Neutrophil (primary cell): ENCODE data around the gene THBS2.
"Not testable (repeated sequence)": the region's sequence is repeated elsewhere in the genome, so short reads cannot be mapped to it uniquely, and the experiment has no call there.

Source experiments
- H3K27ac ChIP-seq: fragments of 200-600 bp; sonication (generic); 2 replicates; pipeline ENCODE4 v1.5.1; 2016; ENCODE audit warnings: mild to moderate bottlenecking, moderate library complexity
- H3K27me3 ChIP-seq: fragments of 200-600 bp; sonication (generic); 2 replicates; pipeline ENCODE4 v1.6.0; 2016; ENCODE audit warnings: mild to moderate bottlenecking
- H3K36me3 ChIP-seq: fragments of 200-600 bp; sonication (generic); 2 replicates; pipeline ENCODE4 v1.5.1; 2017
- H3K4me1 ChIP-seq, 2 experiments: fragments of 200-600 bp in 1 of 2; sonication (generic) in 1 of 2; 1 replicate in 1 of 2; 2 replicates in 1 of 2; pipeline versions ENCODE4 v1.5.1 to v1.6.1; 2013 to 2016; ENCODE audit warnings: low read depth in 1 of 2, low read length in 1 of 2, mild to moderate bottlenecking in 1 of 2, moderate library complexity in 1 of 2; ENCODE audit not compliant: control insufficient read depth in 1 of 2, insufficient read depth in 1 of 2
- H3K4me3 ChIP-seq, 2 experiments: fragments of 200-600 bp in 1 of 2; sonication (generic) in 1 of 2; 1 replicate in 1 of 2; 2 replicates in 1 of 2; pipeline ENCODE4 v1.5.1; 2013 to 2016; ENCODE audit warnings: low read depth in 1 of 2, low read length in 1 of 2, mild to moderate bottlenecking in 1 of 2, moderate library complexity in 1 of 2
- H3K9me3 ChIP-seq: fragments of 200-600 bp; sonication (generic); 2 replicates; pipeline ENCODE4 v1.5.1; 2016
- TF ChIP-seq, protein P1 (sequence below): fragments of 200-600 bp; sonication (generic); IDR thresholded peaks from 2 replicates; pipeline ENCODE4 v1.5.1; 2016; ENCODE audit warnings: antibody characterized with exemption

The THBS2 gene

DNA sequence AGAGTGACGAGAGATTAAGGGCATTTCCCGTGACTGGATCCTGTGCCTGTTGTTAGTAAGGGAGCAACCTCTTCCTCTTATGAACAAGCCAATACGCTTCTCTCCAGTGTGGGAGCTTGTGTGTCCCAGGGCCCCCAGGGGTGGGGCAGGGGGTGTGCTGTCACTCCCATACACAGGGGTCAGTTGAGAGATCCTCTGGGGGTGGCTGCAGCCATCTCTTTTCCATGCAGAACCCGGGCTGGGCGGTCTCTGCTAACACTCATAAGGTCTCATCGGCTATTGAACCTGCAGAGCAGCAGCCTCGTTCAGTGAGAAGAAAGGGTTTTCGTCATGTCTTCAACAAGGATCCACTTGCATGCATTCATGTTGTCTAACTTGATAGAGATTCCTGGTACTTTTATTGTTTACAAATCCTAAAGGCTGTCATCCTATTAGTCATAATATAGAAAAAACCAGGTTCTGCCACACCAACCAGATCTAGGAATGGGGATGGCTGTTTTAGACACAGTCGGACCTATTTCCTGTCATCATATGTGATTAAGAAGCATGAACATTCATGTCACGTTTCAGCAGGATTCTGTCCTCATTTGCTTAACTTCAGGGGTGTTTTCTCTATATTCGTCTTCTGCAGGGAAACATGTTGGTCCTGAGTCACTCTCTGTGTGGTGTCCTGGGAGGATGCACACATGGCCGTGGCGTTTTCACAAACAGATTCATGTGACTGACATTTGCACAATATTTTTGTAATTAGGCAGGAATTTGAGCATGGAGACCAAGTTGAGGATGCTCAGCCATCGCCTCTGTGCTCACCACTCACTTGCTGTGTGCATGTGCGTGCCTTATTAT is 13.3 kb upstream of the THBS2 start:
- Histone ChIP-seq H3K4me1 (no peaks in the 10 kb centered on the region), H3K27ac (no peak overlapping the region), H3K9me3 (no peaks in the 10 kb centered on the region), H3K4me3 (no peak overlapping the region), H3K36me3 (no peaks in the 10 kb centered on the region), H3K27me3 (no peaks in the 10 kb centered on the region)
- TF ChIP-seq, protein P1, sequence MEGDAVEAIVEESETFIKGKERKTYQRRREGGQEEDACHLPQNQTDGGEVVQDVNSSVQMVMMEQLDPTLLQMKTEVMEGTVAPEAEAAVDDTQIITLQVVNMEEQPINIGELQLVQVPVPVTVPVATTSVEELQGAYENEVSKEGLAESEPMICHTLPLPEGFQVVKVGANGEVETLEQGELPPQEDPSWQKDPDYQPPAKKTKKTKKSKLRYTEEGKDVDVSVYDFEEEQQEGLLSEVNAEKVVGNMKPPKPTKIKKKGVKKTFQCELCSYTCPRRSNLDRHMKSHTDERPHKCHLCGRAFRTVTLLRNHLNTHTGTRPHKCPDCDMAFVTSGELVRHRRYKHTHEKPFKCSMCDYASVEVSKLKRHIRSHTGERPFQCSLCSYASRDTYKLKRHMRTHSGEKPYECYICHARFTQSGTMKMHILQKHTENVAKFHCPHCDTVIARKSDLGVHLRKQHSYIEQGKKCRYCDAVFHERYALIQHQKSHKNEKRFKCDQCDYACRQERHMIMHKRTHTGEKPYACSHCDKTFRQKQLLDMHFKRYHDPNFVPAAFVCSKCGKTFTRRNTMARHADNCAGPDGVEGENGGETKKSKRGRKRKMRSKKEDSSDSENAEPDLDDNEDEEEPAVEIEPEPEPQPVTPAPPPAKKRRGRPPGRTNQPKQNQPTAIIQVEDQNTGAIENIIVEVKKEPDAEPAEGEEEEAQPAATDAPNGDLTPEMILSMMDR, result no peak

DNA sequence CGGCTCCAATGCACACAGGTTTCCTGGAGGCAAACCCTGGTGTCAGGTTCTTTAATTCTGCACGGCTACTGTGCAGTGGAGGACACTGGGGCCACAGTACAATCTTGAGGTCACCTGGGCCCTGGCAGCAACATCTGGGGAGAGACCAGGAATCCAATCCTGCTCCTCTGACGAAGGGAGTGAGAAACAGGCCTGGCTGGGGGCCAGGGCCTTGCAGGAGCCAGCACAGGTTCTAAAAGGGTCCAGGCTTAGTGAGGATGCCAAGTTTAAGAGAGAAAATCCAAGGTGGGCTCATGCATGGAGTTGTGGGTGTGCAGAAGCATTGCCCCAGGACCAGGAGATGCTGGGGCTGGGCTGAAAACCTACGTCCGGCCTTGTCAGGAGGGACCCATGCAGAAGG is 12.6 kb upstream of the THBS2 start:
- H3K9me3 ChIP-seq, result no peaks in the 10 kb centered on the region
- H3K4me1 ChIP-seq, result no peaks in the 10 kb centered on the region
- TF ChIP-seq, protein P1, result no peak
- no peaks in the 10 kb centered on the region for H3K36me3 ChIP-seq
- no peaks in the 10 kb centered on the region for H3K27me3 ChIP-seq
- no peak overlapping the region for H3K4me3 ChIP-seq
- H3K27ac ChIP-seq, result no peak overlapping the region

DNA sequence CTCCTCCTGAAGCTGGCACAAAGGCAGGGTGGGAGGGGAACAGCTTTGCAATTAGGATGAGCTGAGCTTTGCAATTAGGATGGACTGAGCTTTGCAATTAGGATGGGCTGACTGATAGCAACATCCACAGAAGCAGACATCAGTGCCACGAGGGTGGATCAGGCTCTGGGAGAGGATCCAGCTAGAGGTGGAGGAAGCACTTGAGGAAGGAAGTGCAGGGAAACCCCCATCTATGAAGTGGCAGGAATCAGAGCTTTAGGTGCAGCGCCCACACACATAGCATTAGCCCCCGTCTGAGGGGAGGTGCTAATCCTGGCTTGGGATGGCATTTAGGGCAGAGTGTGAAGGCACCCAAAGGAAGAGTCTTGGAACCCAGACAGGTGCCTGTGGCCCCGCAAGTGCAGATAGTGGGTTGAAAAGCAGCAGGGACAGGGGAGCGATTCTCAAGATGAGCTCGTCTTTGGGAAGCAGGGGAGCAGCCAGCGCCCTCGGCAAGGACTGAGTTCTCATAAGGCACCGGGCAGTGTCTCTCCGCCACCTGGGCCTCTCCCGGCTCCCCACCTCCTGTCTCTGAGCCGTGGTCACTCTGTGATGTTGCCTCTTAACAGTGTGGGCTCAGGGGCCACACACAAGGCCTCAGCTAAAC is 12.0 kb upstream of the THBS2 start:
- H3K27ac ChIP-seq, result no peak overlapping the region
- TF ChIP-seq, protein P1, result no peak
- no peak overlapping the region for H3K4me3 ChIP-seq
- no peaks in the 10 kb centered on the region for H3K4me1 ChIP-seq
- H3K36me3 ChIP-seq, result no peaks in the 10 kb centered on the region
- H3K9me3 ChIP-seq, result no peaks in the 10 kb centered on the region
- H3K27me3 ChIP-seq, result no peaks in the 10 kb centered on the region

DNA sequence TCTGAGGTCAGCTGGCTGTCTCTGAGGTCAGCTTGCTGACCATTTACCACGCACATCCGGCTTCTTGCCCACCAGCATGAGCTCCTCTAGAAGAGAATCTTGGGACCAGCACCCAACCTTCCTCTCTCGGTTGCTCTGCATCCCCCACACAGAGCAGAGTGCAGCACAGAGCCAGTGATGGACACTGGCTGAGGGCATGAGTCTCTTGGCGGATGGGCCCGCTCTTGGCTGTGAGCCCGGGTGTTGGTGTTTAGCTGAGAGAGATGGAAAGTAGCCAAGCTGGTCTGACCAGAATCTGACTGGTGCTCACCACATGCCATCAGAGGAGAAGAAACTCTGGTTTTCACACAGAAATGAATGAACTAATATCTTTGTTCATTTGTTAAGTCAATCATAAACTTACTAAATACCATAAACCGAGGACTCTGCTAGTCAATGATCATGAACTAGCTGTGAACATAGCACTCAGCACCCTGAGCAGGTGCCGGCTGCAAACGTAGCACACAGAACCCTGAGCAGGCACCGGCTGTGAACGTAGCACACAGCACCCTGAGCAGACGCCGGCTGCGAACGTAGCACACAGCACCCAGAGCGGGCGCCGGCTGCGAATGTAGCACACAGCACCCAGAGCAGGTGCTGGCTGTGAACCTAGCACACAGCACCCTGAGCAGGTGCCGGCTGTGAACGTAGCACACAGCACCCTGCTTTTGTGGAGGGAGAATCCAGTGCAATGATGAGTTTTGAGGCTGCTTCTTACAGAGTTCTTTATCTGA is 10.4 kb upstream of the THBS2 start:
- Histone ChIP-seq H3K4me3 (no peak overlapping the region), H3K36me3 (no peaks in the 10 kb centered on the region), H3K27me3 (no peaks in the 10 kb centered on the region), H3K27ac (no peak overlapping the region), H3K4me1 (no peaks in the 10 kb centered on the region), H3K9me3 (no peaks in the 10 kb centered on the region)
- TF ChIP-seq, protein P1, result no peak

DNA sequence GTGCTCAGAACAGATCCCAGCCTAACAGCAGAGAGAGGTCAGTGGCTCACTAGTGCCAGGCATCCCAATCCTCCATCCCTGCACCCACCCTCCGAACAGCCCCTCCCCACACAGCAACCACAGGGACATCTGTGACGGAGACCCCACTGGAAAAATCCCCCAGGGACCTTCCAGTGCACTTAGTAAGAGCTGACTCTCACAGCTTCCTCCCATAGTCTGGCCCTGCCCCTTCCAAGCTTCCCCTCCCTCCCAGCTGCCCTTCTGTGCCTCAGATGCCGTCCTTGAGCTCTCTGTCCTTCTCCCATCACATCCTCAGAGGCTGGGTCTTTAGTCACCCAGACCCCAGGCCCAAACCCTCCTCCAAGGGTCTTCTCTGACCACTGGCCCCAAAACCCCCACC is 9.7 kb upstream of the THBS2 start:
- Histone ChIP-seq H3K36me3 (no peaks in the 10 kb centered on the region), H3K9me3 (no peaks in the 10 kb centered on the region), H3K4me3 (no peak overlapping the region), H3K4me1 (no peaks in the 10 kb centered on the region), H3K27ac (no peak overlapping the region), H3K27me3 (no peaks in the 10 kb centered on the region)
- TF ChIP-seq, protein P1, result no peak

DNA sequence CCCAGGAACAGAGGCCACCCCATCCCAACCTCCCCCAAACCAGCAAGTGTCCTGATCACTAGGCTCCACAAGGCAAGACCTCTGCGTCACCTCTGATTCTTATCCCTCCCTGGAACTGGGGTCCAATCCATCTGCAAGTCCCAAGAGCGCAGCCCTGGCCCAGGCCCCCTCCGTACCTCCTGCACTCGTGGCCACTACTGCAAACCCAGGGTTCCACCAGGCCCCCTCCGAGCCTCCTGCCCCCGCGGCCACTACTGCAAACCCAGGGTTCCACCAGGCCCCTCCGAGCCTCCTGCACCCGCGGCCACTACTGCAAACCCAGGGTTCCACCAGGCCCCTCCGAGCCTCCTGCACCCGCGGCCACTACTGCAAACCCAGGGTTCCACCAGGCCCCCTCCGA is 9.0 kb upstream of the THBS2 start:
- H3K4me1 ChIP-seq, H3K27ac ChIP-seq, H3K9me3 ChIP-seq, H3K4me3 ChIP-seq, H3K36me3 ChIP-seq, H3K27me3 ChIP-seq: not testable (repeated sequence)
